ENCODE results near the gene POU6F2. TPM values are rescaled to one million over a fixed set of nuclear protein-coding genes. Genes with fewer than 3 reads are reported as not detected.
"Not testable (repeated sequence)": the region's sequence is repeated elsewhere in the genome, so short reads cannot be mapped to it uniquely, and the experiment has no call there.

The POU6F2 gene
- total RNA-seq, 1 donor from 2014 or later = not detected

DNA sequence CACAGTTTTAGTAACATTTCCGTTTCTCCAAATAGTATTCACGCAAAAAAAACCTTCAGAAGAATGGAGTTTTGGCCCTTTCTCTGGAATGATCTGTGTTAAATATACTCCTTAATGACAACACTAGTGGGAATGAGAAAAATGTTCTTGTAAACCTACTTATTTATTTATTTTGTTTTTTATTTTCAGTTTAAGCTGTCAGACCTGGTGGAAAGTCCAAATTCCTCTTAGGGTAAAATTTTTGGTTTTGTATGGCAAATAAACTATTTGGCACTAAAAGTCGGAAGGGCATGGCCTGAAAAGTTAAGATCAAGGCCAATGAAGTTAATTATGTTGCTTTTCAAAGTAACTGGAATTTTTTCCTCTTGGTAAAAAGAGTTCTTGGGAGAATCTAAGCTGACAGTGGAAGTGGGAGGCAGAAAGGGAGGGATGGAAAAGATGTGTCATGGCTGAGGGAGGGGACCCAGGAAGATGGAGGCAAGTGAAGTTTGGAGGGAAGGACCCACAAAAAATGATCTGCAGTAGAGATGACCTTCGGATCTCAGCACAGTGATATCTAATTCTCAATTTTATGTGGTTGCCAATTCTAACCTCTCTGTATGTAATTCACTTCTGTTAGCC lies 35.2 kb upstream of the POU6F2 start:
- peaks cover 0 to 27% of the 10 kb centered on the region in 2 donors for H3K4me1 ChIP-seq
- intact Hi-C loops (cut with DNase I) = no loop called here
- H3K27me3 ChIP-seq = no peaks in the 10 kb centered on the region
- DNase-seq (ENCODE audit: low spot score in 2 of 2) = peak in 1 of 2 donors; percentile 70
- no peaks in the 10 kb centered on the region for H3K36me3 ChIP-seq
- H3K9me3 ChIP-seq = no peaks in the 10 kb centered on the region
- TF ChIP-seq, protein P1, sequence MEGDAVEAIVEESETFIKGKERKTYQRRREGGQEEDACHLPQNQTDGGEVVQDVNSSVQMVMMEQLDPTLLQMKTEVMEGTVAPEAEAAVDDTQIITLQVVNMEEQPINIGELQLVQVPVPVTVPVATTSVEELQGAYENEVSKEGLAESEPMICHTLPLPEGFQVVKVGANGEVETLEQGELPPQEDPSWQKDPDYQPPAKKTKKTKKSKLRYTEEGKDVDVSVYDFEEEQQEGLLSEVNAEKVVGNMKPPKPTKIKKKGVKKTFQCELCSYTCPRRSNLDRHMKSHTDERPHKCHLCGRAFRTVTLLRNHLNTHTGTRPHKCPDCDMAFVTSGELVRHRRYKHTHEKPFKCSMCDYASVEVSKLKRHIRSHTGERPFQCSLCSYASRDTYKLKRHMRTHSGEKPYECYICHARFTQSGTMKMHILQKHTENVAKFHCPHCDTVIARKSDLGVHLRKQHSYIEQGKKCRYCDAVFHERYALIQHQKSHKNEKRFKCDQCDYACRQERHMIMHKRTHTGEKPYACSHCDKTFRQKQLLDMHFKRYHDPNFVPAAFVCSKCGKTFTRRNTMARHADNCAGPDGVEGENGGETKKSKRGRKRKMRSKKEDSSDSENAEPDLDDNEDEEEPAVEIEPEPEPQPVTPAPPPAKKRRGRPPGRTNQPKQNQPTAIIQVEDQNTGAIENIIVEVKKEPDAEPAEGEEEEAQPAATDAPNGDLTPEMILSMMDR (IDR thresholded peaks at IDR 0.05) = no peak
- H3K4me3 ChIP-seq = no peak overlapping the region
- H3K27ac ChIP-seq = peak overlapping the region; percentile 75 to 88

DNA sequence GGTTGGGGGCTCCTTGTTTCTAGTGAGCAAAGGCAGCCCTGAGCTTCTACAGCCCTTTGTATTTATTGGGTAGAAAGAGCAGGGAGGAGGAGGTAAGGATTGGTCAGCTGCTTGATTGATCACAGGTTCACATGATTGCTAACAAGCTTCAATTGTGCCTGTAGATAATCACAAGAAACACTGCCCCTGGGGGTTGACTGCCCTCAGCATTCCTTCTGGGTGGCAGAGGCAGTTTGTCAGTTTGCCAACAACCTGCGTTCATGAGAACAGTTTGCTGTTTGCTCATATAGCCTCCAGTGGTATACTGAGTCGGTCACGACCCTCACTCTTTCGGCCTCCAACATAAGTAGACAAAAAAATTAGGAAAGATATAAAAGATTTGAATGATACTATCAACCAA lies 30.2 kb upstream of the POU6F2 start:
- H3K36me3 ChIP-seq; H3K4me3 ChIP-seq; H3K9me3 ChIP-seq; H3K27me3 ChIP-seq; DNase-seq (ENCODE audit: low spot score in 2 of 2); intact Hi-C loops (cut with DNase I): not testable (repeated sequence)
- H3K4me1 ChIP-seq = peaks cover 0 to 11% of the 10 kb centered on the region in 2 donors
- H3K27ac ChIP-seq = peak overlapping the region in 1 of 2 donors; percentile 17

DNA sequence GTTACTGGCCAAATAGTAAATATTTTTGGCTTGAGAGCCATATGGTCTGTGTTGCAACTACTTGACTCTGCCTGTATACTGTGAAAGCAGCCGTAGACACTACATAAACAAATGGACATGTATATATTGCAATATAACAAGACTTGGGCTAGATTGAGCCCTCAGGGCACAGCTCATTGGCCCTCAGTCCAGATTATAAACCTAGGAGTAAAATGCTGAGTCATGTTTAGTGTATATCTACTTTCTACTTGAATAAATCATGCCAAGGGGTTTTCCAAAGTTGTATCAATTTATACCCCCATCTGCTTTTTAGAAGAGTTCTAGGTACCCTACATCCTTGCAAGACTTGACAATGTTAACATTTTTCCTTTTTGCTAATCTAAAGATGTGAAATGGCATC lies 27.4 kb upstream of the POU6F2 start:
- H3K27me3 ChIP-seq = no peaks in the 10 kb centered on the region
- intact Hi-C loops (cut with DNase I) = no loop called here
- peak overlapping the region; percentile 2 to 11 for H3K27ac ChIP-seq
- no peak for DNase-seq (ENCODE audit: low spot score in 2 of 2)
- H3K4me3 ChIP-seq = no peak overlapping the region
- H3K4me1 ChIP-seq = no peaks in the 10 kb centered on the region
- no peaks in the 10 kb centered on the region for H3K9me3 ChIP-seq
- TF ChIP-seq, protein P1 (IDR thresholded peaks at IDR 0.05) = no peak
- no peaks in the 10 kb centered on the region for H3K36me3 ChIP-seq

DNA sequence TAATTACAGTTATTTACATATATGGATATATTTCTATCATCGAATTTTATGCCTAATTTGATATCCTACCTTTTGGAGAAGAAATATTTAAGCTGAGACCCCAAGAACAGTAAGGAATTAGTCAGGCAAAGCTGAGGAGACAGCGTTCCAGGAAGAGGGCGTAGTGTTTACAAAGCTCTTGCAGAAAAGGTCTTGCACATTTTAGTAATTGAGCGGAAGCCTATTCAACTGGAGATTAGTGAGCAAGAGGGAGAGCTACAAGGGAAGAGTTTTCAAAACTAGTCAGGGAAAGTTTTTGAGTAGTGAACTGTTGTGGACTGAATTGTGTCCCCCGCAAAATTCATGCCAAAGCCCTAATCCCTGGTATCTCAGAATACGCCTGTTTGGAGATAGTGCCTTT lies 26.5 kb upstream of the POU6F2 start:
- no peak for DNase-seq (ENCODE audit: low spot score in 2 of 2)
- no peaks in the 10 kb centered on the region for H3K27me3 ChIP-seq
- intact Hi-C loops (cut with DNase I) = no loop called here
- TF ChIP-seq, protein P1 (IDR thresholded peaks at IDR 0.05) = no peak
- H3K36me3 ChIP-seq = no peaks in the 10 kb centered on the region
- no peaks in the 10 kb centered on the region for H3K4me1 ChIP-seq
- H3K4me3 ChIP-seq = no peak overlapping the region
- H3K9me3 ChIP-seq = no peaks in the 10 kb centered on the region
- peak overlapping the region in 1 of 2 donors; percentile 2 for H3K27ac ChIP-seq

DNA sequence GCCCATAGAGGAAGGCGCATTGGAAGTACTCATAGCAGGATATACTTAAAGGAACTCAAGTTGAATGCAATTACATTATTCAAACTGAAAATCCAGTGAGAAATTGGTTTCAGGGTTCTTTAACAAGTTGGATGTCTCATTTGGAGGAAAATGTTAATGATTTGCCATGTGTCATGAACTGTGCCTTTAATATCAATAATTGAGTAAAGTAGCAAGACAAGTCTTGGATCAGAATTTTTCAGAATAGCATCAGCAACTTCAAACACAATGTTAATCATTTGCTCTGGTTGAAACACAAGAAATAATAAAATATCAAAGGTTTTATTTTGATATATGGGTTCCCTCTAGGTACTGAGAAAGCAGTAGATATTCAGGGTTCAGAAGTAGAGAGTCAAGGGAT lies 24.5 kb upstream of the POU6F2 start:
- H3K9me3 ChIP-seq = no peaks in the 10 kb centered on the region
- intact Hi-C loops (cut with DNase I) = no loop called here
- DNase-seq (ENCODE audit: low spot score in 2 of 2) = no peak
- TF ChIP-seq, protein P1 (IDR thresholded peaks at IDR 0.05) = no peak
- no peak overlapping the region for H3K27ac ChIP-seq
- H3K4me3 ChIP-seq = no peak overlapping the region
- no peaks in the 10 kb centered on the region for H3K4me1 ChIP-seq
- H3K36me3 ChIP-seq = no peaks in the 10 kb centered on the region
- no peaks in the 10 kb centered on the region for H3K27me3 ChIP-seq

DNA sequence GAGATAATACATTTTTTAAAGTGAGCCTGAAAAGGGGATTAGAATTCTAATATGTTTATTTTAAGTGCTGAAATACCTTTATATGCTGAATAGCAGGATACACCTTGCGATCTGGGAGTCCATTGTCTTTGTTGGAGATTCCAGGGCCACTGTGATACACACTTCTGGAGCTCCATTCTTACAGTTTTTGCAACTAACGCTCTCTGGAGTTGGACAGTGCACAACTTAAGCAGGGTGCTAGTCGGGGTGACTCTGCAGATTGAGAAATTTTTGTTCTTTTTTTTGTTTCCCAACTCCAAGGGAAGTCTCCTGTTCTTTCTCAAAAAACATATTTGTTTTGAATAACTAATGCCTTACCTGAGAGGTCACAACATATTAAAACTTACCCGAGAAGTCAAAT lies 23.7 kb upstream of the POU6F2 start:
- TF ChIP-seq, protein P1 (IDR thresholded peaks at IDR 0.05) = no peak
- H3K4me1 ChIP-seq = no peaks in the 10 kb centered on the region
- no peak overlapping the region for H3K27ac ChIP-seq
- no peak overlapping the region for H3K4me3 ChIP-seq
- no peaks in the 10 kb centered on the region for H3K36me3 ChIP-seq
- H3K9me3 ChIP-seq = no peaks in the 10 kb centered on the region
- H3K27me3 ChIP-seq = no peaks in the 10 kb centered on the region
- DNase-seq (ENCODE audit: low spot score in 2 of 2) = no peak
- intact Hi-C loops (cut with DNase I) = no loop called here
